NCI-H128 (cell line): Measurements from ENCODE around the gene VPS13A.
"Not testable (repeated sequence)": the region's sequence is repeated elsewhere in the genome, so short reads cannot be mapped to it uniquely, and the experiment has no call there.

Source experiments
- DNase-seq: peaks from one replicate; lab custom pipeline; 2025; ENCODE audit not compliant: unreplicated experiment; lab: John Stamatoyannopoulos, UW

Gene VPS13A

GRCh38 chr9:77421506-77422265 is 244.4 kb downstream of the VPS13A start:
- DNase-seq, result no peak

GRCh38 chr9:77422969-77423368 is 245.6 kb downstream of the VPS13A start:
- DNase-seq, result no peak

GRCh38 chr9:77423841-77424240 is 246.5 kb downstream of the VPS13A start:
- DNase-seq, result no peak

GRCh38 chr9:77424993-77425392 is 247.7 kb downstream of the VPS13A start:
- no peak for DNase-seq

- DNase-seq, result no peak
Observed at GRCh38 chr9:77426712-77427111, 249.4 kb downstream of the VPS13A start.

- DNase-seq, result no peak
Observed at GRCh38 chr9:77427256-77427927, 250.1 kb downstream of the VPS13A start.

- no peak for DNase-seq
Observed at GRCh38 chr9:77429928-77430327, 252.6 kb downstream of the VPS13A start.

GRCh38 chr9:77432053-77432452 is 254.7 kb downstream of the VPS13A start:
- DNase-seq, result no peak

DNA sequence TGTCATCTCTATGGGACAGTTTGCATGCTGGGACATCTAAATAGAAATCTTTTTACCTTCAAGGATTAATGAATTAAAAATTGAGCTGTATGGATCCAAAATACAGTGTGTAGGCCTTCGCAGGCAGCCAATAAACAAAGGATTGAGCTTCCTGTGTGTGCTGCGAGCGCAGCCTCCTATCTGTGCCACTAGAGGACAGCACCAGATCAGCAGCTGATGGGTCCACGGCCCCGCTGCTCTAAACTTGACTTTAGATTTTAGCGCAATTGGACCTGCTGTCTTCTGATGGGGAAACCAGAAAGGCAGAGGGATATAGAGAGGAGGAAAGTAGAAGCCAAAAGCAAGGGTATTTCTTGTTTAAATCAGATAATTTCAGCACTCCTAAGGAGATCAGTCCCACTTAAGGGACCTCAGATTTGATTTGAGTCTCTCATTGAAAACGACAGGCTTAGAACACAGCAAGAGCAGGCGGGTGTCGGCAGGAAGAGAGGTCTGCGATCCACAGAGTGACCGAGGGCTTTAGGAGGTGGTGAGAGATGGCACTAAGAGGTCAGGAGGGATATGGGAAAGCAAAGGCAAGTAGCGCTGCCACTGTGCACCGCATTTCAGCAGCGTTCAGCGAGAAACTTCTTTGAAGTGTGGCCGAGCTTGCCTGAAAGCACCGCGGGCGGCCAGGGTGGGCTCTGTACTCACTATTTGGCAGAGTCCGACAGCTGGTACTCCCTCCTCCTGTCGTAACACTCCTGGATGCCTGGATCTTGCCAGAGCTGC is 256.5 kb downstream of the VPS13A start:
- DNase-seq, result peak; percentile 44

DNA sequence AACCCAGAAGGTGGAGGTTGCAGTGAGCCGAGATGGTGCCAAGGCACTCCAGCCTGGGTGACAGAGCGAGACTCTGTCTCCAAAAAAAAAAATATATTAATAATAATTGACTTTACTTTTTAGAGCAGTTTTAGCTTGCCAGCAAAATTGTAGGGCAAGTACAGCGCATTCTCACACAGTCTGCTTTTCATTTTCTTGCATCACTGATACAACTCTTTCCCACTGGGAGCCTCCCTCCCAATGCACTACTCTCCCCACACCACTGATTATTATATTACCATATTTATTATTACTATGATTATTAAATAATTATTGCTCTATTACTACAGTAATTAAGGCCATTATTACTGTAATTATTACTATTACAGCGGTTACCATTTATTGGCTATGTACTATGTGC is 257.9 kb downstream of the VPS13A start:
- no peak for DNase-seq

- DNase-seq, result no peak
Observed at GRCh38 chr9:77435688-77436087, 258.4 kb downstream of the VPS13A start.

DNA sequence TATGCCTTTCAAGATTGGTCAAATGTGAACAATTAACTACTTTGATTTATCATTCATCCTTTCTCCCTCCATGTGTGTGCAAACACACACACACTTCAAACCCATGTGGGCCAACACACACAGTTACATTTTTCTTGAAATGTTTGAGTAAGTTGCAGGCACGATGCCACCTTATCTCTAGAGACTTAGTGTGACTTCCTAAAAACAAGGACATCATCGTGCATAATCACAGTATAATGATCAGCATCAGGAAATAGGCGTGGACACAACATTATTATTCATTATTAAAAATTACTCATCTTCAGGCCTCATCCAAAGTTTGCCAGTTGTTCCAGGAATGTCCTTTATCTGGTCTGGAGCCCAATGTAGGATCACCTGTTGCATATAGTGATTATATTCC is 261.3 kb downstream of the VPS13A start:
- DNase-seq, result no peak

- DNase-seq, result peak; percentile 55
Observed at GRCh38 chr9:77440057-77440456, 262.7 kb downstream of the VPS13A start.

GRCh38 chr9:77441124-77441523 is 263.8 kb downstream of the VPS13A start:
- DNase-seq, result not testable (repeated sequence)

DNA sequence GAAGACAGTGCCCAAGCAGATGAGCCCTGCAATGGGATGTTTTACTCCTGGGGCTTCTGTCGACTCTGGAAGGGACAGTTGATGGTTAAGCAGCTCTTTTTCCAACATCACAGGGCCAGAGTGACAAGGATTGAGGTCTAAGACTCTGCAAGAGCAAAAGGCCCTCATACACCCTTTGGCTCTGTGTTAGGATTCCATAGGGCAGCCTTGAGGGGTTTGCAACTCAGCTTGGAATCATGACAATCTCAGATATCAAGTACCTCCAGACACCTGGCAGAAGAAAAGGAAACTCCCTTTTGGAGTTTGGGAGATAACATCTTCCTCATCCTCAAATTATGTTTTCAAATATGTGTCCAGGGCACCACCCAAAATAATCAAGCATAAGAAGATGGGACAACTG is 265.1 kb downstream of the VPS13A start:
- no peak for DNase-seq

DNA sequence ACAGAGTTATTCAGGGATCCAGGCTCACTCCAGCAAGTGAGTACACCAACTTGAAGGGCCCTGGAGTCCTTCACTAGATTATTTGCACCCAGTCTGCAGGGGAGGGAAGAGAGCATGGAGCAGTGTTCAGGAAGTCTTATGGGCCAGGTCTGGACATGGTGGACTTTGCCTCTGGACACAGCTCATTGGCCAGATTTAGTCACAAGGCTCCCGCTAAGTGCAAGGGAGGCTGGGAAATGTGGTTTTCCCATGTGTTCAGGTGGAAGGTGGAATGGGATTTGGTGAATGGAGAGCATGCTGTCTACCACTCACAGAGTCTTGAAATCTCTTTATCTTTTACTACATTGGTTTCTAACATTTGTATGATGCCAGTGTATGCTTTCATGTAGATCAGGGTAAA is 270.3 kb downstream of the VPS13A start:
- no peak for DNase-seq

DNA sequence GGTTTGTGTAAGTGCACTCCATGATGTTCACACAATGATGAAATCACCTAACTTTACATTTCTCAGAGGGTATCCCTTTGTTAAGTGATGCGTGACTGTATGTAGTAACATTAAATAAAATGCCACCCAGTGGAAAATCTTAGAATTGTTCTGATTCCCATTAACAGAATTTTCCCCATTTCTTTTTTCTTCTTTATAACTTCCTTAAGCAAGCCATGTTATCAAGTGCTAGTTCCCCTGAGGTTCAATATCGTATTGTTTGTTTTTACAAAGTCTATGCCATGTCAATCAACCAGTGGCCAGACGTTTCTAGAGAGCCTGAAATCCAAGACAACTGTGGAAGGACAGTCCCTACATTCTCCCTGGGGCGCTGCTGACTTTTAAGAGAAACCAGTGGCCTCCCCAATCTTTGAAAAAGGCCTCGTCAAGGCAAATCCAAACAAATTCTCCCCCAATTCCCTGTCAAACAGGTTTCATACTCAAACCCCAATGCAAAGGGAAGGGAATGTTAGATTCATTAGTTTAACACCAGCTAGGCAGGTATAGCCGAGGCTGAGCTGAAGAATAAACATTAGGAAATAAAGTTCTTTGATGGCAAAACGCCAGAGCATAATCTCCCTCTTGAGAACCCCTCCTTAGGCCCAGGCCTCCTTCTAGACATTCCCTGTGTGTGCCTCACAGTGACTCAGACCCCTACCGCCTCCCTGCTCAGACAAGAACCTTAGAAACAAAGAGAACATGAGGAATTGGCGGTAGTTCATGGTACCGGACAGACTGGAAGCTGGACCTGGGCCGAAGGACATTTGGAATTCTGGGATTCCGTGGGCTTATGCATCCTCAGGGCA is 272.1 kb downstream of the VPS13A start:
- no peak for DNase-seq

- no peak for DNase-seq
Observed at GRCh38 chr9:77450085-77450475, 272.7 kb downstream of the VPS13A start.

GRCh38 chr9:77451507-77451906 is 274.2 kb downstream of the VPS13A start:
- no peak for DNase-seq

GRCh38 chr9:77453825-77454647 is 276.7 kb downstream of the VPS13A start:
- DNase-seq, result no peak
